Stomach smooth muscle (tissue), 2 donors: Measurements from ENCODE around the gene KSR1.
"Not testable (repeated sequence)": the region's sequence is repeated elsewhere in the genome, so short reads cannot be mapped to it uniquely, and the experiment has no call there.

Experiments used
- H3K27ac ChIP-seq: one replicate; pipeline ENCODE4 v1.7.0; 2013; ENCODE audit warnings: mild to moderate bottlenecking, low read length, inconsistent platforms
- H3K27me3 ChIP-seq, 2 donors: one replicate each; pipeline ENCODE4 v1.7.0; 2013; ENCODE audit warnings: low read length in 2 of 2; ENCODE audit not compliant: insufficient read depth in 2 of 2, control insufficient read depth in 1 of 2
- H3K36me3 ChIP-seq, 2 donors: one replicate each; pipeline ENCODE4 v1.7.0; 2013; ENCODE audit warnings: low read length in 2 of 2; ENCODE audit not compliant: control insufficient read depth in 2 of 2, insufficient read depth in 2 of 2
- H3K4me1 ChIP-seq: one replicate; pipeline ENCODE4 v1.7.0; 2013; ENCODE audit warnings: low read length; ENCODE audit not compliant: control insufficient read depth, insufficient read depth
- H3K4me3 ChIP-seq, 2 donors: one replicate each; pipeline ENCODE4 v1.7.0; 2013; ENCODE audit warnings: low read length in 2 of 2
- H3K9ac ChIP-seq, 2 donors: one replicate each; pipeline ENCODE4 v1.7.0; 2013; ENCODE audit warnings: low read length in 2 of 2, mild to moderate bottlenecking in 1 of 2
- H3K9me3 ChIP-seq, 2 donors: one replicate each; pipeline ENCODE4 v1.7.0; 2013; ENCODE audit warnings: low read length in 2 of 2; ENCODE audit not compliant: control insufficient read depth in 2 of 2
- donor health status: healthy.
- donor health status: Pancreatic carcinoma.

The KSR1 gene

GRCh38 chr17:27495460-27495859, 39.2 kb downstream of the KSR1 start:
- Histone ChIP-seq H3K36me3 (no peaks in the 10 kb centered on the region), H3K27ac (no peak overlapping the region), H3K9me3 (no peaks in the 10 kb centered on the region), H3K9ac (no peak overlapping the region), H3K4me1 (peaks cover 7% of the 10 kb centered on the region), H3K4me3 (no peak overlapping the region), H3K27me3 (no peaks in the 10 kb centered on the region)

- no peak overlapping the region for H3K9ac ChIP-seq
- no peaks in the 10 kb centered on the region for H3K9me3 ChIP-seq
- H3K27me3 ChIP-seq, result no peaks in the 10 kb centered on the region
- H3K27ac ChIP-seq, result no peak overlapping the region
- H3K4me1 ChIP-seq, result peaks cover 7% of the 10 kb centered on the region
- H3K4me3 ChIP-seq, result no peak overlapping the region
- no peaks in the 10 kb centered on the region for H3K36me3 ChIP-seq
These were observed 39.8 kb downstream of the KSR1 start for GRCh38 chr17:27496005-27496404.

- no peaks in the 10 kb centered on the region for H3K27me3 ChIP-seq
- H3K36me3 ChIP-seq, result no peaks in the 10 kb centered on the region
- no peak overlapping the region for H3K27ac ChIP-seq
- no peak overlapping the region for H3K9ac ChIP-seq
- peaks cover 7% of the 10 kb centered on the region for H3K4me1 ChIP-seq
- no peak overlapping the region for H3K4me3 ChIP-seq
- H3K9me3 ChIP-seq, result no peaks in the 10 kb centered on the region
These were observed 40.2 kb downstream of the KSR1 start for GRCh38 chr17:27496437-27496943.

- Histone ChIP-seq H3K9ac (no peak overlapping the region), H3K27ac (no peak overlapping the region), H3K9me3 (no peaks in the 10 kb centered on the region), H3K27me3 (no peaks in the 10 kb centered on the region), H3K36me3 (no peaks in the 10 kb centered on the region), H3K4me1 (peaks cover 7% of the 10 kb centered on the region), H3K4me3 (no peak overlapping the region)
These were observed 40.7 kb downstream of the KSR1 start for GRCh38 chr17:27496971-27497370.

GRCh38 chr17:27497696-27498095, 41.4 kb downstream of the KSR1 start:
- no peak overlapping the region for H3K27ac ChIP-seq
- H3K4me3 ChIP-seq, result no peak overlapping the region
- H3K9ac ChIP-seq, result no peak overlapping the region
- H3K36me3 ChIP-seq, result no peaks in the 10 kb centered on the region
- no peaks in the 10 kb centered on the region for H3K9me3 ChIP-seq
- H3K4me1 ChIP-seq, result peaks cover 10% of the 10 kb centered on the region
- H3K27me3 ChIP-seq, result no peaks in the 10 kb centered on the region

- Histone ChIP-seq H3K27ac (no peak overlapping the region), H3K9me3 (no peaks in the 10 kb centered on the region), H3K9ac (no peak overlapping the region), H3K4me1 (peaks cover 8% of the 10 kb centered on the region), H3K4me3 (no peak overlapping the region), H3K27me3 (no peaks in the 10 kb centered on the region), H3K36me3 (no peaks in the 10 kb centered on the region)
These were observed 42.5 kb downstream of the KSR1 start for GRCh38 chr17:27498615-27499309.

- peaks cover 8% of the 10 kb centered on the region for H3K4me1 ChIP-seq
- H3K27ac ChIP-seq, result no peak overlapping the region
- no peak overlapping the region for H3K9ac ChIP-seq
- no peak overlapping the region for H3K4me3 ChIP-seq
- no peaks in the 10 kb centered on the region for H3K27me3 ChIP-seq
- no peaks in the 10 kb centered on the region for H3K9me3 ChIP-seq
- no peaks in the 10 kb centered on the region for H3K36me3 ChIP-seq
These were observed 43.4 kb downstream of the KSR1 start for GRCh38 chr17:27499451-27500265.

GRCh38 chr17:27501338-27501737, 45.1 kb downstream of the KSR1 start:
- H3K27me3 ChIP-seq, H3K4me3 ChIP-seq, H3K36me3 ChIP-seq, H3K9me3 ChIP-seq, H3K4me1 ChIP-seq, H3K27ac ChIP-seq, H3K9ac ChIP-seq: not testable (repeated sequence)

GRCh38 chr17:27502526-27503324, 46.5 kb downstream of the KSR1 start:
- no peak overlapping the region for H3K9ac ChIP-seq
- H3K36me3 ChIP-seq, result no peaks in the 10 kb centered on the region
- H3K4me3 ChIP-seq, result no peak overlapping the region
- H3K9me3 ChIP-seq, result no peaks in the 10 kb centered on the region
- peaks cover 6% of the 10 kb centered on the region for H3K4me1 ChIP-seq
- H3K27me3 ChIP-seq, result no peaks in the 10 kb centered on the region
- no peak overlapping the region for H3K27ac ChIP-seq

GRCh38 chr17:27503611-27504010, 47.4 kb downstream of the KSR1 start:
- Histone ChIP-seq H3K27ac (no peak overlapping the region), H3K9me3 (no peaks in the 10 kb centered on the region), H3K9ac (no peak overlapping the region), H3K27me3 (no peaks in the 10 kb centered on the region), H3K36me3 (no peaks in the 10 kb centered on the region), H3K4me1 (peaks cover 6% of the 10 kb centered on the region), H3K4me3 (no peak overlapping the region)
